Hepatocyte (in vitro differentiated cells): ENCODE results near the gene MICAL2.

Source experiments
- EZH2 ChIP-seq: fragments of 200-600 bp; sonication (generic); IDR thresholded peaks from 2 replicates; pipeline ENCODE4 v1.6.1; 2016; ENCODE audit warnings: antibody characterized with exemption, mild to moderate bottlenecking, borderline replicate concordance
- TF ChIP-seq, protein P1 (sequence below): fragments of 200-600 bp; sonication (generic); IDR thresholded peaks from 2 replicates; pipeline ENCODE4 v1.5.1; 2016; ENCODE audit warnings: antibody characterized with exemption, mild to moderate bottlenecking; ENCODE audit not compliant: poor library complexity

DNA sequence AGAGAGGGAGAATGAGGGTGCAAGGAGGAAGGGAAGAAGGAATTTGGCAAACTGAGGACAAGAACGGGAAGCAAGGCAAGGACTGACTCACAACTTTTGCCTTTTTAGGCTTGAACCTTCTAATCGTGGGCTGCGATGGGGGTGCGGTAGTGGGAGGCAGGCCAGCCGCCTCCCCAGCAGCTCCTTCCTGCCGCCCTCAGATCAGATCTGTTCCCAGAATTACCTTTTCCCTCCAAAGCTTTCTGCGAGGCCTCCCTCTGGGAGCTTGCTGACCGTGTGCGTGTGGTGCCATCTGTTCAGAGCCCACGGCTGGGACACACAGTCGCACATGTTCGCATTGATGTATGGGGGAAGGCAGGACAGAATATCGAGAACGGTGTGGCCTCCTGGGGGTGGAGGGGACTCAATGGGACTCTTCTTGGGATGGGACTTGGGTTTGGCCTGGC is 180.1 kb downstream of the MICAL2 start:
- TF ChIP-seq, protein P1, sequence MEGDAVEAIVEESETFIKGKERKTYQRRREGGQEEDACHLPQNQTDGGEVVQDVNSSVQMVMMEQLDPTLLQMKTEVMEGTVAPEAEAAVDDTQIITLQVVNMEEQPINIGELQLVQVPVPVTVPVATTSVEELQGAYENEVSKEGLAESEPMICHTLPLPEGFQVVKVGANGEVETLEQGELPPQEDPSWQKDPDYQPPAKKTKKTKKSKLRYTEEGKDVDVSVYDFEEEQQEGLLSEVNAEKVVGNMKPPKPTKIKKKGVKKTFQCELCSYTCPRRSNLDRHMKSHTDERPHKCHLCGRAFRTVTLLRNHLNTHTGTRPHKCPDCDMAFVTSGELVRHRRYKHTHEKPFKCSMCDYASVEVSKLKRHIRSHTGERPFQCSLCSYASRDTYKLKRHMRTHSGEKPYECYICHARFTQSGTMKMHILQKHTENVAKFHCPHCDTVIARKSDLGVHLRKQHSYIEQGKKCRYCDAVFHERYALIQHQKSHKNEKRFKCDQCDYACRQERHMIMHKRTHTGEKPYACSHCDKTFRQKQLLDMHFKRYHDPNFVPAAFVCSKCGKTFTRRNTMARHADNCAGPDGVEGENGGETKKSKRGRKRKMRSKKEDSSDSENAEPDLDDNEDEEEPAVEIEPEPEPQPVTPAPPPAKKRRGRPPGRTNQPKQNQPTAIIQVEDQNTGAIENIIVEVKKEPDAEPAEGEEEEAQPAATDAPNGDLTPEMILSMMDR: no peak
- no peak for TF ChIP-seq EZH2
